K562 (cell line): ENCODE measurements around the gene MAGI1. TPM values are rescaled to one million over a fixed set of nuclear protein-coding genes. Genes with fewer than 3 reads are reported as not detected.

Experiments
- ATAC-seq: fragments of 200-7000 bp; cut with Tn5 transposase; 3 replicates; pipeline ENCODE4 v1.9.1; 2020; ENCODE audit warnings: moderate library complexity
- BruUV-seq: library from RNA; stranded (reverse); fragments of 400-500 nt; replicated peaks from 2 replicates; lab custom pipeline; 2021; lab: Mats Ljungman, UMichigan
- CTCF ChIA-PET: fragments of 300-600 bp; formaldehyde crosslinking; extraction: SDS; loops from one replicate; lab custom pipeline; 2021; ENCODE audit warnings: low intra/inter-chr PET ratio; lab: Yijun Ruan, JAX
- POLR2A ChIA-PET: fragments of 300-600, 350-650 bp; sonication (Branson Sonifier 250); formaldehyde crosslinking; extraction: SDS; loops from one replicate; lab custom pipeline; 2021; ENCODE audit warnings: antibody characterized with exemption, inconsistent platforms; lab: Yijun Ruan, JAX
- DNase-seq, 4 experiments: peaks; one replicate each; pipeline versions ENCODE4 v3.0.0 to v3.0.0-alpha.2; 2011 to 2018; ENCODE audit warnings: low spot score in 3 of 4, mixed read lengths in 3 of 4; ENCODE audit errors: extremely low read depth in 1 of 4
- FAIRE-seq: peaks from 2 replicates; lab custom pipeline; 2011; peaks lifted over from hg19 to GRCh38; lab: Jason Lieb, UNC
- H2AFZ ChIP-seq: 2 replicates; pipeline ENCODE4 v1.6.0; 2011; ENCODE audit warnings: low read depth, low read length, control low read depth, inconsistent platforms
- H3K27ac ChIP-seq: fragments of 200-600 bp; 3 replicates; pipeline ENCODE4 v1.8.0; 2011; ENCODE audit warnings: low read depth, mild to moderate bottlenecking, control low read depth, inconsistent platforms, low read length, moderate library complexity, mixed read lengths; ENCODE audit errors: extremely low read depth
- H3K27me3 ChIP-seq, 2 experiments: fragments of 300-600 bp in 1 of 2; 2 replicates in 1 of 2; 3 replicates in 1 of 2; pipeline versions ENCODE4 v1.6.0 to v1.8.0; 2011; ENCODE audit warnings: inconsistent platforms in 2 of 2, low read length in 2 of 2, mild to moderate bottlenecking in 1 of 2, mixed read lengths in 1 of 2, moderate library complexity in 1 of 2; ENCODE audit not compliant: control insufficient read depth in 2 of 2, insufficient read depth in 2 of 2
- H3K36me3 ChIP-seq: fragments of 300-600 bp; 3 replicates; pipeline ENCODE4 v1.8.0; 2011; ENCODE audit warnings: mild to moderate bottlenecking, low read length, inconsistent platforms; ENCODE audit not compliant: control insufficient read depth, insufficient read depth
- H3K4me1 ChIP-seq, 2 experiments: fragments of 200-600 bp in 1 of 2; replicated peaks in 1 of 2; 2 replicates in 1 of 2; 3 replicates in 1 of 2; pipeline versions ENCODE4 v1.5.1 to v1.8.0; 2011; ENCODE audit warnings: inconsistent platforms in 2 of 2, low read length in 2 of 2, mild to moderate bottlenecking in 1 of 2, mixed read lengths in 1 of 2, moderate library complexity in 1 of 2; ENCODE audit not compliant: control insufficient read depth in 2 of 2, insufficient read depth in 2 of 2
- H3K4me2 ChIP-seq: 2 replicates; pipeline ENCODE4 v1.6.1; 2011; ENCODE audit warnings: low read length, control low read depth, inconsistent platforms, mixed read lengths; ENCODE audit not compliant: insufficient read depth
- H3K4me3 ChIP-seq: fragments of 200-600 bp; sonication (generic), shearing (Covaris generic); 2 replicates; pipeline ENCODE4 v1.5.1; 2016; ENCODE audit warnings: control low read depth, inconsistent platforms
- H3K79me2 ChIP-seq: fragments of 200-600 bp; 3 replicates; pipeline ENCODE4 v1.8.0; 2011; ENCODE audit warnings: low read length, inconsistent platforms; ENCODE audit not compliant: control insufficient read depth, insufficient read depth
- H3K9ac ChIP-seq, 2 experiments: 2 replicates each; pipeline versions ENCODE4 v1.6.0 to v1.6.1; 2011; ENCODE audit warnings: low read depth in 2 of 2, low read length in 2 of 2, control low read depth in 1 of 2, inconsistent platforms in 1 of 2, mild to moderate bottlenecking in 1 of 2, mixed read lengths in 1 of 2; ENCODE audit not compliant: insufficient read depth in 1 of 2
- H3K9me1 ChIP-seq: one replicate; pipeline ENCODE4 v1.6.0; 2011; ENCODE audit warnings: inconsistent platforms, mild to moderate bottlenecking, low read length, moderate library complexity; ENCODE audit not compliant: control insufficient read depth, insufficient read depth
- H3K9me3 ChIP-seq: replicated peaks from 2 replicates; pipeline ENCODE4 v1.5.1; 2011; ENCODE audit warnings: low read depth, low read length, inconsistent platforms; ENCODE audit not compliant: control insufficient read depth, insufficient read depth
- H4K20me1 ChIP-seq: replicated peaks from 2 replicates; pipeline ENCODE4 v1.6.1; 2011; ENCODE audit warnings: low read length, inconsistent platforms, mixed read lengths; ENCODE audit not compliant: control insufficient read depth, insufficient read depth
- BMI1 ChIP-seq: fragments of 150-350 bp; IDR thresholded peaks from 2 replicates; pipeline ENCODE4 v1.6.1; 2014; ENCODE audit warnings: low read length
- EP300 ChIP-seq: IDR thresholded peaks from 2 replicates; pipeline ENCODE4 v1.6.1; 2012; ENCODE audit warnings: low read length, improper control_type of control experiment
- ESRRB ChIP-seq: fragments of 250-450 bp; sonication (Bioruptor Pico); IDR thresholded peaks from 2 replicates; pipeline ENCODE4 v1.5.0; 2020; ENCODE audit warnings: mild to moderate bottlenecking, moderate library complexity, borderline replicate concordance
- HNRNPLL ChIP-seq: fragments of 200-400 bp; formaldehyde crosslinking; IDR thresholded peaks from 2 replicates; pipeline ENCODE4 v1.6.1; 2017; ENCODE audit warnings: low read length, low read depth, mild to moderate bottlenecking; ENCODE audit not compliant: poor library complexity, severe bottlenecking
- MYC ChIP-seq, 2 experiments: fragments of 250-450 bp in 1 of 2; sonication (Bioruptor Pico) in 1 of 2; IDR thresholded peaks; 2 replicates each; pipeline versions ENCODE4 v1.5.1 to v1.6.1; 2012 to 2021; ENCODE audit warnings: low read depth in 2 of 2, borderline replicate concordance in 1 of 2, improper control_type of control experiment in 1 of 2, low read length in 1 of 2, mild to moderate bottlenecking in 1 of 2, moderate library complexity in 1 of 2
- NCOA2 ChIP-seq, 2 experiments: fragments of 450-650 bp; IDR thresholded peaks; 2 replicates each; pipeline ENCODE4 v1.6.1; 2018; ENCODE audit warnings: mild to moderate bottlenecking in 2 of 2, moderate library complexity in 1 of 2; ENCODE audit not compliant: partially characterized antibody in 2 of 2
- POLR2G ChIP-seq: fragments of 200-400 bp; formaldehyde crosslinking; IDR thresholded peaks from 2 replicates; pipeline ENCODE4 v1.6.1; 2017; ENCODE audit warnings: low read depth, mild to moderate bottlenecking, antibody characterized with exemption, low read length, moderate library complexity
- STAT5B ChIP-seq: fragments of 250-450 bp; sonication (Bioruptor Pico); IDR thresholded peaks from 2 replicates; pipeline ENCODE4 v1.8.0; 2021; ENCODE audit warnings: mild to moderate bottlenecking, inconsistent platforms
- ZNF586 ChIP-seq: fragments of 450-650 bp; formaldehyde crosslinking; conservative IDR thresholded peaks from 2 replicates; pipeline ENCODE4 v1.4.0; 2020; ENCODE audit warnings: mild to moderate bottlenecking, moderate library complexity
- WGBS: fragments of 100-300 bp; shearing (Covaris generic); methylation state at CpG from one replicate; pipeline ENCODE4 v1.1.6; 2016; ENCODE audit warnings: low coverage, mixed read lengths; ENCODE audit not compliant: insufficient coverage; ENCODE audit errors: missing lambda C conversion rate; 5-methylcytosine and 5-hydroxymethylcytosine counted together
- in situ Hi-C: fragments of 300-500 bp; cut with MboI; formaldehyde crosslinking; loops from 4 replicates; pipeline ENCODE4 v1.15.0; 2018; ENCODE audit warnings: inconsistent platforms, mixed read lengths
- intact Hi-C: fragments of 100-400 bp; cut with micrococcal nuclease; formaldehyde crosslinking; loops from 2 replicates; pipeline ENCODE4 v1.14.2; 2022
- polyA plus RNA-seq, 8 experiments: library from polyadenylated mRNA; depleted of rRNA in 4 of 8; stranded (reverse) in 5 of 8; unstranded in 3 of 8; fragments of >200 nt; fragmentation: Nextera tagmentation in 2 of 8; fragmentation: Illumina TruSeq in 1 of 8; extraction: Ambion mirVana in 2 of 8; extraction: Trizol in 1 of 8; gene quantifications; 2 replicates each; pipeline versions ENCODE4 v1.2.1 to v1.2.3, GENCODE V29; 2011 to 2014; ENCODE audit warnings: inconsistent platforms in 1 of 8, missing spikeins in 1 of 8
- total RNA-seq, 7 experiments: library from RNA; depleted of rRNA in 6 of 7; stranded (reverse); fragments of >200 nt in 6 of 7; fragmentation: Illumina TruSeq in 2 of 7; extraction: Trizol in 2 of 7; gene quantifications; 2 replicates each; pipeline versions ENCODE4 v1.2.1 to v1.2.3, GENCODE V29; 2011 to 2021; ENCODE audit warnings: low replicate concordance in 1 of 7
- TF ChIP-seq, protein P1 (sequence below), 3 experiments: fragments of 200-800 bp in 1 of 3; fragments of 250-450 bp in 1 of 3; fragments of 450-650 bp in 1 of 3; sonication (Bioruptor Pico) in 1 of 3; sonication (Bioruptor generic) in 1 of 3; formaldehyde crosslinking in 1 of 3; IDR thresholded peaks; 2 replicates each; pipeline versions ENCODE4 v1.6.1 to v1.8.0; 2016 to 2022; ENCODE audit warnings: mild to moderate bottlenecking in 2 of 3, missing genetic modification characterization in 2 of 3, missing compliant biosample characterization in 1 of 3, moderate library complexity in 1 of 3
- TF ChIP-seq, protein P2 (sequence below): sonication (generic); formaldehyde crosslinking; IDR thresholded peaks from 2 replicates; pipeline ENCODE4 v1.8.1; 2023; ENCODE audit warnings: missing genetic modification reagents, mild to moderate bottlenecking, borderline replicate concordance

The MAGI1 gene
- total and polyA plus RNA-seq, 9 of the 15 experiments (the other 6 are each of a cell fraction or from before 2014, with no cell fraction given) = 7.8 to 59.4 (median 43.2) TPM

DNA sequence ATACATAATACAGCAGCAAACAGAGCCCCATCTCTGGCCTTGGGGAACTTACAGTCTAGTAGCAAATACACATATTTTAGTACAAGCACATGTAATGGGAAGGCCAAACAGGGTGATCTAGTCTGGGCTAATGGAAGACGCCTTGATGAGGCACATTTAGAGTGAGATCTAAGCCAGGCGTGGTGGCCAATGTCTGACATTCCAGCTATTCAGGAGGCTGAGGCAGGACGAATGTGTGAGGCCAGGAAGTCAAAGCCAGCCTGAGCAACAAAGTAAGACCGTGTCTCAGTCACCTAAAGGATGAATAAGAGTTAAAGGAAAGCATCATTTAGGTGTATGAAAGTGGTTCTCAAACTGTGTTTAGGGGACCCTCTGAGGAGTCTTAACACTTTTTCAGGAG lies 291.9 kb downstream of the MAGI1 start:
- ChIA-PET CTCF (no interaction called here), POLR2A (no interaction called here)
- no peak overlapping the region for H3K27ac ChIP-seq
- in situ Hi-C loops (loop anchor here (25.0 kb wide), 1 partner anchor 1210 kb away; no protein-coding TSS in a partner anchor), intact Hi-C loops (no loop called here)
- no peak overlapping the region for H3K9ac ChIP-seq
- no peaks in the 10 kb centered on the region for H3K79me2 ChIP-seq
- DNase-seq (no peak), FAIRE-seq (no peak), ATAC-seq (no peak)
- no peaks in the 10 kb centered on the region for H3K9me3 ChIP-seq
- H3K4me2 ChIP-seq = no peak overlapping the region
- no TSS peak for BruUV-seq
- no peaks in the 10 kb centered on the region for H3K4me1 ChIP-seq
- H3K9me1 ChIP-seq = no peaks in the 10 kb centered on the region
- no peak overlapping the region for H3K4me3 ChIP-seq
- peak overlapping the region; percentile 45; the same call in 1 of the 2 replicates for H2AFZ ChIP-seq
- H4K20me1 ChIP-seq = no peaks in the 10 kb centered on the region
- 23% methylated on average over 4 of the region's 4 CpGs for WGBS
- no peaks in the 10 kb centered on the region for H3K27me3 ChIP-seq
- no peaks in the 10 kb centered on the region for H3K36me3 ChIP-seq
- TF ChIP-seq POLR2G (no peak), STAT5B (CRISPR knock-in tag) (no peak), ZNF586 (no peak), ESRRB (CRISPR knock-in tag) (no peak), BMI1 (no peak), MYC (IDR thresholded peaks at IDR 0.05; ENCODE audit: low read depth, low read length) (no peak), MYC (CRISPR knock-in tag; IDR thresholded peaks at IDR 0.05; ENCODE audit: borderline replicate concordance, low read depth) (no peak), NCOA2 (IDR thresholded peaks at IDR 0.05; ENCODE audit: partially characterized antibody in 2 of 2) (no peak), EP300 (no peak), HNRNPLL (no peak)
- TF ChIP-seq, protein P1, sequence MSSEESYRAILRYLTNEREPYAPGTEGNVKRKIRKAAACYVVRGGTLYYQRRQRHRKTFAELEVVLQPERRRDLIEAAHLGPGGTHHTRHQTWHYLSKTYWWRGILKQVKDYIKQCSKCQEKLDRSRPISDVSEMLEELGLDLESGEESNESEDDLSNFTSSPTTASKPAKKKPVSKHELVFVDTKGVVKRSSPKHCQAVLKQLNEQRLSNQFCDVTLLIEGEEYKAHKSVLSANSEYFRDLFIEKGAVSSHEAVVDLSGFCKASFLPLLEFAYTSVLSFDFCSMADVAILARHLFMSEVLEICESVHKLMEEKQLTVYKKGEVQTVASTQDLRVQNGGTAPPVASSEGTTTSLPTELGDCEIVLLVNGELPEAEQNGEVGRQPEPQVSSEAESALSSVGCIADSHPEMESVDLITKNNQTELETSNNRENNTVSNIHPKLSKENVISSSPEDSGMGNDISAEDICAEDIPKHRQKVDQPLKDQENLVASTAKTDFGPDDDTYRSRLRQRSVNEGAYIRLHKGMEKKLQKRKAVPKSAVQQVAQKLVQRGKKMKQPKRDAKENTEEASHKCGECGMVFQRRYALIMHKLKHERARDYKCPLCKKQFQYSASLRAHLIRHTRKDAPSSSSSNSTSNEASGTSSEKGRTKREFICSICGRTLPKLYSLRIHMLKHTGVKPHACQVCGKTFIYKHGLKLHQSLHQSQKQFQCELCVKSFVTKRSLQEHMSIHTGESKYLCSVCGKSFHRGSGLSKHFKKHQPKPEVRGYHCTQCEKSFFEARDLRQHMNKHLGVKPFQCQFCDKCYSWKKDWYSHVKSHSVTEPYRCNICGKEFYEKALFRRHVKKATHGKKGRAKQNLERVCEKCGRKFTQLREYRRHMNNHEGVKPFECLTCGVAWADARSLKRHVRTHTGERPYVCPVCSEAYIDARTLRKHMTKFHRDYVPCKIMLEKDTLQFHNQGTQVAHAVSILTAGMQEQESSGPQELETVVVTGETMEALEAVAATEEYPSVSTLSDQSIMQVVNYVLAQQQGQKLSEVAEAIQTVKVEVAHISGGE (CRISPR knock-in tag; IDR thresholded peaks at IDR 0.05) = no peak
- TF ChIP-seq, protein P2, sequence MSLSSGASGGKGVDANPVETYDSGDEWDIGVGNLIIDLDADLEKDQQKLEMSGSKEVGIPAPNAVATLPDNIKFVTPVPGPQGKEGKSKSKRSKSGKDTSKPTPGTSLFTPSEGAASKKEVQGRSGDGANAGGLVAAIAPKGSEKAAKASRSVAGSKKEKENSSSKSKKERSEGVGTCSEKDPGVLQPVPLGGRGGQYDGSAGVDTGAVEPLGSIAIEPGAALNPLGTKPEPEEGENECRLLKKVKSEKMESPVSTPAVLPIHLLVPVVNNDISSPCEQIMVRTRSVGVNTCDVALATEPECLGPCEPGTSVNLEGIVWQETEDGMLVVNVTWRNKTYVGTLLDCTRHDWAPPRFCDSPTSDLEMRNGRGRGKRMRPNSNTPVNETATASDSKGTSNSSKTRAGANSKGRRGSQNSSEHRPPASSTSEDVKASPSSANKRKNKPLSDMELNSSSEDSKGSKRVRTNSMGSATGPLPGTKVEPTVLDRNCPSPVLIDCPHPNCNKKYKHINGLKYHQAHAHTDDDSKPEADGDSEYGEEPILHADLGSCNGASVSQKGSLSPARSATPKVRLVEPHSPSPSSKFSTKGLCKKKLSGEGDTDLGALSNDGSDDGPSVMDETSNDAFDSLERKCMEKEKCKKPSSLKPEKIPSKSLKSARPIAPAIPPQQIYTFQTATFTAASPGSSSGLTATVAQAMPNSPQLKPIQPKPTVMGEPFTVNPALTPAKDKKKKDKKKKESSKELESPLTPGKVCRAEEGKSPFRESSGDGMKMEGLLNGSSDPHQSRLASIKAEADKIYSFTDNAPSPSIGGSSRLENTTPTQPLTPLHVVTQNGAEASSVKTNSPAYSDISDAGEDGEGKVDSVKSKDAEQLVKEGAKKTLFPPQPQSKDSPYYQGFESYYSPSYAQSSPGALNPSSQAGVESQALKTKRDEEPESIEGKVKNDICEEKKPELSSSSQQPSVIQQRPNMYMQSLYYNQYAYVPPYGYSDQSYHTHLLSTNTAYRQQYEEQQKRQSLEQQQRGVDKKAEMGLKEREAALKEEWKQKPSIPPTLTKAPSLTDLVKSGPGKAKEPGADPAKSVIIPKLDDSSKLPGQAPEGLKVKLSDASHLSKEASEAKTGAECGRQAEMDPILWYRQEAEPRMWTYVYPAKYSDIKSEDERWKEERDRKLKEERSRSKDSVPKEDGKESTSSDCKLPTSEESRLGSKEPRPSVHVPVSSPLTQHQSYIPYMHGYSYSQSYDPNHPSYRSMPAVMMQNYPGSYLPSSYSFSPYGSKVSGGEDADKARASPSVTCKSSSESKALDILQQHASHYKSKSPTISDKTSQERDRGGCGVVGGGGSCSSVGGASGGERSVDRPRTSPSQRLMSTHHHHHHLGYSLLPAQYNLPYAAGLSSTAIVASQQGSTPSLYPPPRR = no peak
